ENCODE results near the gene B3GNT7.

The B3GNT7 gene

DNA sequence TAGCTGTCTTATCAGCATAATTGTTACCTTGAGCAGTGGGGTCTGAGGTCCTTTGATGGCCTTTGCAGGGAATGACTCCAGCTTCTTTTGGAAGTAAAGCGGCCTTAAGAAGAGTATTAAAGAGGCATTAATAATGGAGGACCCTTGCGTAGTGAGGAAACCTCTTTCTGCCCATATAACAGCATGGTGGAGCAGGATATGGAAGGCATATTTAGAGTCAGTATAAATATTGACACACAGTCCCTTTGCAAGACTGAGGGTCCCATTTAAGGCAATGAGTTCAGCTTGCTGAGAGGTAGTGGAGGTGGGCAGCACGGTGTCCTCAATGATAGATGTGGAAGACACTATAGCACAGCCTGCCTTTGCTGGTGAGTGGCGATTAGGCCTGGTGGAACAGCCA is 36.1 kb downstream of the B3GNT7 start:
- ATAC-seq: no peak

DNA sequence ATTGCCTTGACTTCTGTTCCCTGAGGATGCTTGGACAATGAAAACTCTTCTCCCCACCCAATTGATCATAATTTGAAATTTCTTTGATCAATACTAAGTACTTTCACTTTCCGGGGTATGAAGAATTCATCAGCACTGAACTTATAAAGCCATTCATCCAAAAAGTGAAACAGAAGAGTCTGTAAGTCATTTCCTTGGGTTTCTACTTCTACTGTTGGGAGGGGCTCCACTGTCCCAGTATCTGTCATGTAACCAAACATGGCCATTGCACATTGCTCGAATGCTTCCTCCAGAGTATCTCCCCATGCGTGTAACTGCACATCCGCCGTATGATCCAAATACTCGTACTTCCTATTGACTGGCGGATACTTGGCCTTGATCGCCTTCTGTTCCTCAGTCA is 38.5 kb downstream of the B3GNT7 start:
- ATAC-seq: no peak

DNA sequence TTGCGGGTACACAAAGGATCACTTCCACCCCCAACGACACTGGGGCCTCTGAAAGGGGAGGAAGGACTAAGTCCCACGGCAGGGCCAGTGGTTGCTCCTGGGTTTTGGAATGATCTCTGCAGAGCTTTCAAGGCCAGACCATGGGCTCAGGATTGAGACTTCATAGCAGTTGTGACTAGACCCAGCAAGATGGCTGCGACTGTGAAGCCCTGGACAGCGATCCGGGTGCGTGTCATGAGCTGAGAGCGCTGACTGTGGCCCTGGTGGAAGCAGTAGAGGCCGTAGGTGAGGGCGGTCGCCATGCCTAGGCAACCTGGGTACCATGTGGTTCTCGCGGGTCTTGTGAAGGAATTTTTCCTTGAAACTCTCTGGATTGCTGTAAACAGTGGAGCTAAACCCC is 41.4 kb downstream of the B3GNT7 start:
- no peak for ATAC-seq

DNA sequence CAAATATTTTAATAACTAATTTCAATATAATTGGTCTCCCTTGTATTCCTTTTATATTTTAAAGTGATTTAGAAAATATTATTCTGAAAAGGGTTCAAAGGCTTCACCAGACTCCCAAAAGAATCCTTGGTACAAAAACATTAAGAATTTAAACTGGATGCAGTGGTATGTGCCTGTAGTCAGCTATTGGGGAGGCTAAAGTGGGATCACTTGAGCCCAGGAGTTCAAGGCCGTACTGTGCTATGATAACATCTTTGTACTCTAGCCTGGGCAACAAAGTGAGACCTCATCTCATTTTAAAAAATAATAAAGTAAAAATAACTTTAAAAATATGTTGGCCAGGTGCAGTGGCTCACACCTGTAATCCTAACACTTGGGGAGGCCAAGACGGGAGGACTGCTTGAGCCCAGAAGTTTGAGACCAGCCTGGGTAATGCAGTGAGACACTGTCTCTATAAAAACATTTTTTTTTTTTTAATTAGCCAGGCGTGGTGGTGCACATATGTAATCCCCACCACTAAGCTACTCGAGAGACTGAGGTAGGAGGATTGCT is 54.1 kb downstream of the B3GNT7 start:
- peak in 1 of 2 donors; percentile 4 for ATAC-seq

DNA sequence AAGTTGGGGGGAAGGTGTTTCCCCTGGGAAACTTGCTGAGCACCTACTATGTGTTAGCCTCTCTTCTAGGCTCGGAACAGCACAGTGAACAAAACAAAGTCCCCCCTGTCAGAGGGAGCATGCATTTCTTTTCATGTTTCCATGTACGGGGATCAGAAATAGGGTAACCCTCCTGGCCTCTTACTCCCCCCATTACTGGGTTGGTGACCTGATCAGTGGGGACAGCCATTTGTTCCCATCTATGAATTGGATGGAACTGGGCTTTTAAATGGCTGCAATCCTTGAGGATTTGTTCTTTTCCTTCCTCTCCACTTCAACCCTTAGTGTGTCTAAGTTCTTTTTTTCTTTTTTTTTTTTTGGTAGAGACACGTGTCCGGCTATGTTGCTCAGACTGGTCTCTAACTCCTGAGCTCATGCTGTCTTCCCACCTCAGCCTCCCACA is 55.1 kb downstream of the B3GNT7 start:
- ATAC-seq: no peak

Data from activated CD4-positive, CD25-positive, alpha-beta regulatory T cell treated with anti-CD3 and anti-CD28 coated beads, Interleukin-2, amount 50 U/mL, for 24 hours (primary cell).